Germinal center (tissue), 1 donor: ENCODE results near the gene TMX2.
A peak's percentile ranks its signal among the peaks of the same experiment; 100 is the strongest.
"Not testable (repeated sequence)": the region's sequence is repeated elsewhere in the genome, so short reads cannot be mapped to it uniquely, and the experiment has no call there.

ENCODE experiments used
- DNase-seq: peaks from one replicate; pipeline ENCODE4 v3.0.0; 2012; ENCODE audit warnings: mixed read lengths, low spot score

The TMX2 gene, protein sequence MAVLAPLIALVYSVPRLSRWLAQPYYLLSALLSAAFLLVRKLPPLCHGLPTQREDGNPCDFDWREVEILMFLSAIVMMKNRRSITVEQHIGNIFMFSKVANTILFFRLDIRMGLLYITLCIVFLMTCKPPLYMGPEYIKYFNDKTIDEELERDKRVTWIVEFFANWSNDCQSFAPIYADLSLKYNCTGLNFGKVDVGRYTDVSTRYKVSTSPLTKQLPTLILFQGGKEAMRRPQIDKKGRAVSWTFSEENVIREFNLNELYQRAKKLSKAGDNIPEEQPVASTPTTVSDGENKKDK

DNA sequence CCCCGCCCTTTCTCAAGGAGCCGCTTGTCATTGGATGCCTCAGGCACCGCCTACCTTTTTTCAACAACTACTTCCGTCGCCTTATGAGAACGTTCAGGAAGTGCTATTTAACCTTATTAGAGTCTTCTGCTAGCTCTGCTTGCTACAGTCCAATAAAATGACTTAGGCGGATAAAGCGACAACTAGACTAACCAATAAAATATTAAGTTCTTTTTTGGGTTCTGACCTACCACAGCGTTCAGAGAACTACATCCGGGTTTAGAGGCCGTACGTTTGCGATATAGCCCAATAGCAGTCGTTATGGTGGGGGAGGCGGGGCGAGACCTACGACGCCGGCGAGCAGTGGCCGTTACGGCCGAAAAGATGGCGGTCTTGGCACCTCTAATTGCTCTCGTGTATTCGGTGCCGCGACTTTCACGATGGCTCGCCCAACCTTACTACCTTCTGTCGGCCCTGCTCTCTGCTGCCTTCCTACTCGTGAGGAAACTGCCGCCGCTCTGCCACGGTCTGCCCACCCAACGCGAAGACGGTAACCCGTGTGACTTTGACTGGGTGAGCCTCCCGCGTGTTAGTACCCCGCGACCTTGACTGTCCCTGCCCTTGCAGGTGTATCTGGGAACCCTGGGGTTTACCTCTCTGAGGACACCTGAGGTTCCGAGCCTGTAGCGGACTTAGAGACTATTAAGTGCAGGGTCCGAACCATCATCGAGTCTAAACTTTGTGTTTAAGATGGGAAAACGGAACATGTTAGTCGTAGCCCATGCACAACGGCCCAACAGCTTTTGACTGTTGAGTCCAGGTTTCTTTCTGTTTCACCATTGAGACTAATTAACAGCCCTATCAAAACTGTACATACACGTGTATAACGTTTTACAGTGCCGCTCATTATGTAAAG lies at the start of gene TMX2:
Gene TMX2, plus strand, starts transcription at position 338 of the 895 bp plus-strand sequence. Its CDS starts 26 bp downstream, at position 364.
- peak; percentile 93 for DNase-seq

DNA sequence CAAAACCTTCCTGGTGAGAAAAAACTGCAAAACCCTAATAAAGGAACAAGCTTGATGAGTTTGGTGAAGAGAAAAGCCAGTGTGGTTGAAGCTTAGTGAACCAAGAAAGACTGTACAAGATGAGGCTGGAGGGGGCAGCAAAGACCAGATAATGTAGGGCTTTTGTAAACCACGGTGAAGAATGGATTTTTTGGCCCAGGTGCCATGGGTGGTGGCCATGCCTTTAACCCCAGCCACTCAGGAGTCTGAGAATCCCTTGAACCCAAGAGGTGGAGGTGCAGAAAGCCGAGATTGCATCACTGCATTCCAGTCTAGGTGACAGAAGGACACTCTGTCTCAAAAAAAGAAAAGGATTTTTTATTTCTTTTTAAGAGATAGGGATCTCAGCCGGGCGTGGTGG lies 49.5 kb upstream of the TMX2 start:
- DNase-seq, result no peak

DNA sequence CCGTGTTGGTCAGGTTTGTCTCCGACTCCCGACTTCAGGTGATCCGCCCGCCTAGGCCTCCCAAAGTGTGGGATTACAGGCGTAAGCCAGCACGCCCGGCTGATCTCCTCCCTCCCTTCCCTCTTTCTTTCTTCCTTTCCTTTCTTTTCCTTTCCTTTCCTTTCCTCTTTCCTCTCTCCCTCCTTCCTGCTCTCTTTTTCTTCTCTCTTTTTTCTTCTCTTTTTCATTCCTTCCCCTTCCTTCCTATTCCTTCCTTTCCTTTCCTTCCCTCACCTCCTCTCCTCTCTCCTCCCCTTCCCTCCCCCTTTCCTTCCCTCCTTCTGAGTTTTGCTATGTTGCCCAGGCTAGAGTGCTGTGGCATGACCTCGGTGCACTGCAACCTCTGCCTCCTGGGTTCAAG lies 48.4 kb upstream of the TMX2 start:
- DNase-seq, result no peak

DNA sequence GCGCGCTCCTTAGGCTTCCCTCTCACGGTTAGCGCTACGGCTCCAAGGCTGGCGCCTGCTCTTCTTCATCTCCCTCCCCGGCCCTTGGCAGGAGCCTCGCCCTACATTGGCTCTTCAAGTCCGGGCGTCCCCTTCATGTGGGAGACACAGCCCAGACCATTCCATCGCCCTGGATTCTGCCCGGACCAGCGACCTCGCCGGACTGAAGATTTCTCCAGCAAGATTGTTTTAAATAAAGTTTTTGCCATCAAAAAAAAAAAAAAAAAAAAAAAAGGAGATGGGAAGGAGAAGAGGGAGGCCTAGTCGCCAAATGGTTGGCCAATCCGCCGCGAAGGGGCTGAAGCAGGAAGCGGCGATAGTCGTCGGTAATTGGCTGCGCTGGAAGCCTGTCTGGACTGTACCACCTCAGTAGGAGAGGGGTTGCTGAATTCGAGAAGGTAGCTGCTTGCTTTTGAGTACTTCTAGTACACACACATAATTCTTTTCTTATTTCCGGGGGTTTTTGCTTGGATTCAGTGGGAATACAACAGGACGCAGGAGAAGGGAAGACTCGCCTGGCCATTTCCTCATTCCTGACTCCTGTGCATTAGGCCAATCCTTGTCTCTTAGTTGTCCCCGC lies 45.2 kb upstream of the TMX2 start:
- peak; percentile 97 for DNase-seq

DNA sequence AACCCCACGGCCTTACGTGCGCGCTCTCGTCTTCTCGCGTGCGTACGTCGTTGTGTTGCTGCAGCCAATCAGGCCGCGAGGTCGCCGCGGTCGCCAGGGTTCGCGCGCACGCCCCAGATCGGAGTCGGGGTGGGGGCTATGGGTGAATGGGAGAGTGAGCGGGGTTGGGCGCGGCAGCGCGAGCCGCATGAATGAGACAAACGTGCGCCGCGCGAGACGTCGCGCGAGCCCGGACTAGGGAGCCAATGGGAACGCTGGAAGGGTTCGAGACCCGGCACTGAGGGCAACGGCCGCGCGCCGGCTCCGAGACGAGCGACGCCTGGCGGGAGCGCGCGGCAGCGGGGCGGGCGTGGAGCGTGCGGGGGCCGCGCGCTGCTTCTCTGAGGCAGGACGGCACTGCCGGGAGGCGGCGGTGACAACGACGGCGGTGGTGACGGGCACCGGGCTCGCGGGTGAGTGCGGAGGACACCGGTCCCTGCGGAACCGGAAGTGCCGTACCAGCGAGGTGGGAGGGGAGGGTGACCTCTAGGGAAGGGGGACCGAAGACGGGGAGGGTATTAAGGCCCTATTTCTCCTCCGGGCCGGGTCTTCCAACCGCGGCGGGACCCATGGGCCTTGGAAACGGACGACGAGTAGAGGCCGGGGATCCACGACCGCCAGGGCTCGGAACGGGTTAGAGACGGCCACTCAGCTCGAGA lies 44.5 kb upstream of the TMX2 start, which contains the start of gene ZDHHC5:
Gene ZDHHC5, plus strand, starts transcription at position 379 of the 698 bp plus-strand sequence. CDS start 4,977 bp downstream, outside the sequence.
- DNase-seq, result peak; percentile 100

DNA sequence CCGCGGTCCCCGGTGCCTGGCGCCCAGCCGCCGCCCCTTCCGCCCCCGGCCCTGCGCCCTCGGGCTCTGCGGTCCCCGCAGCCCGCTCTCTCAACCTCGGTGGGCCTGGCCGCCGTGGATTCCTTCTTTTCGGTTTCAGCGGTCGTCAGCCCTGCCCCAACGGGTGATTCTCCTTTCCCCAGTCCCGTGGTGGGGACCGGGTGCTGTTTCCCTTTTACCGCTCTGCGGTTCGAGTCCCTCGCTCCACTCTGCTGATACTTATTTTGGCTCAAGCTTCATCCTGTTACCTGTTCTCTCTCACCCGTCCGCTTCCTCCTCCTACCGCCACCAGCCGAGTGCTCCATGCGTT lies 44.0 kb upstream of the TMX2 start:
- peak; percentile 50 for DNase-seq

DNA sequence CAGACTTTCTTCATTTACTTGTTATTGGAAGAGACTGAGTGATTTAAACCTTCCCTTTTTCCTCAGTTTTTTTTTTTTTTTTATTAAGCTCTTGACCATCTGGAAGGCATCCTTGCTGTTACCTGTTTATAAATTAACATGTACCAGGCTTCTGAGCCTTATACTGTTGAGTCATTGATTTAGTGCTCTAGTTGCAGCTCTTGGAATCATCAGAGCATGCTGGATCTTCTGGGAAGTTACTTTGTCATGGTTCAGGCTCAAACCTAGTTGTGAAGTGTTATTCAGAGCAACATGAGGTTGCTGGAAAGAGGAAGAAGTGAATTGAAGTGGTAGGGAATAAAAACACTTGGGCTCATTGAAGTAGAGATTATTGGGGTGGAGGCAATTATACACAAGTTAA lies 38.1 kb upstream of the TMX2 start:
- no peak for DNase-seq

DNA sequence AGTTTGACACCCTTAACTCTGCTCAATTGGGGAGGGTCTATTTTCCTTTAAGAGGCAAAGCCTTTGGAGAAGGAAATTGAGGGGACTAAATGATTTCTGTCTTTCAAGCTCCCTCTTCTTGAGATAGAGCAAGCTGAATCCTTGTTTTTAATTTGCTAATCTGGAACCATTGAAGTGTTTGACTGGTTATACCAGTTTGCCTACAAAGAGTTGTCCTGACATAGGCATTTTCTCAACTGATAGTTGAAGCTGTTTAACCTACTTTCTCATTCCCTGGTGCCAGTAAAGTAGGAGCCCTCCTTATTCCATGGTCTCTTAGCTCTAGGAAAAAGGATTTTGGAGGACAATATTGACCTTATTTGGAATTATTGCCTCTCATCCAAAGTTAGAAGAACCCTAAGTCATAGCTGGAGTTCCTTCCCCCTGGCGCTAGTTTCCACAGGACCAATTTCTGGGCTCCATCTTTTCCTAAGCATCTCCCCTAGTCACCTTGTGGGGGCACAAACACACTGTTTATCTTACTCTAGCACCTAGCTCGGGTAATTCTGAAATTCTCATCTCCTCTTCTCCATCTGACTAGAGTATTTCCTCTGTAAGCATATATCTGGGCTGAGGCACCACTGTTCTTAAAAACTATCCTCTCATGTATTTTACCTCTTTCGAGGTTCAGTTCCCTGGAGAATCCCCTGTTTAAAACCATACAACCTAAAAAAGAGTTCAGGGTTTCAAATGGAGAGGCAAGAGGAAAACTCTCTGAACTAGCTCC lies 37.0 kb upstream of the TMX2 start:
- no peak for DNase-seq

DNA sequence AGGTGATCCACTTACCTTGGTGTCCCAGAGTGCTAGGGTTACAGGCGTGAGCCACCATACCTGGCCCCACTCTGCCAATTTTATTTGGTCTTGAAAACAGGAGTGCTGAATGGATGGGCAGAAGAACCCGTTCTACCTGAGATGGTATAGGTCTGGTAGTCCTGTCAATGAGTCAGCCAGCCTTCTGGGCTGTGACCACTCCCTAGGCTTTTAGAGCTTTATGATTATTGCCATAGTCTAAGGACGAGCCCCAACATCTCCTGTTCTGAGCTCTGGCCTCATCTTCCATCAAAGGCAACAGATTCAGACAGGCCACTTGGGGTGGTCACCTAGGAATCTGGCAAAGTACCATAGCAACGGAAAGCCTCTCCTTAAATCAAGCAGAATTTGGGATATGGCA lies 33.0 kb upstream of the TMX2 start:
- no peak for DNase-seq

DNA sequence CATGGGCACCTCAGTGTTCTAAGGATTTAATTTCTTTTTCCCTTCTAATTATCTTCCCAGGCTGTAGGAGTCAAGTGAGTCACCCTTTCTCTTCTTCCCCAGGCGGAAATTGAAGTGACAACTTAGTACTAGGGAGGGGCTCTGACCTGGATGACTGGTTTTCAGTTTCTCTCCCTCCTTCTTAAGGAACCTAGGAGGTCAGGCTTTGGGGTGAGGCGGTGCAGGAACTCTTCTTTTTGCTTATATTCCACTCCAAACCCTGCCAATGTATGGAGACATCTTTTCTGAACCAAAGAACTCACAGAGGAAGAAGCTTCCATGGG lies 31.9 kb upstream of the TMX2 start:
- no peak for DNase-seq

DNA sequence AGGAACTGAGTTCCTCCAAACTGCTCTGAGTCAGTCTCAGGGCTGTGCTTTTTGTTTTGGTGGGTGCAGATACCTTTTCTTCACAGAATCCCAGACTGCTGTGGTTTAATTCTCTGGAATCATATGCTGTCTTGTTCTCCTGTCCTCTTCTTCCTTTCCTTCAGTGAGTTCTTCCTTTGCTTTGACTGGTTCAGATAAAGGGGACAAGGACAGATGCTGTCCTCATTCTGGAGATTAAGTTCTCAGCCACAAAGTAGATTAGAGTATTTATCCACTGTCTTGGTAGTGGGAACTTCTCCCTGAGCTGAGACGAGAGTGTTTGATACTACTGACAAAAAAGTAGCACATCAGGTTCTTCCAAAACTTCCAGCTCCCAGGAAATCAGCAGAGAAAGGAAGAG lies 31.2 kb upstream of the TMX2 start:
- DNase-seq, result no peak

DNA sequence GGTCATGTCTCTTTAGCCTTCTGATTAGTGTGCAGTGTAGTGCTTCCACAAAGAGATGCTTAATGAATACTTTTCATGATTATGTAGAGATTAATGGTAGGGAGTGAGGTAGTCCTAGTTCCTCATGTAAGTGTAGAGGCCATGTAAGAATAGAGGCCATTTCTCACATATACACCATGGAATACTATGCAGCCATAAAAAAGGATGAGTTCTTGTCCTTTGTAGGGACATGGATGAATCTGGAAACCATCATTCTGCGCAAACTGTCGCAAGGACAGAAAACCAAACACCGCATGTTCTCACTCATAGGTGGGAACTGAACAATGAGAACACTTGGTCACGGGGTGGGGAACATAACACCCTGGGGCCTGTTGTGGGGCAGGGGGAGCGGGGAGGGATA lies 21.9 kb upstream of the TMX2 start:
- DNase-seq, result not testable (repeated sequence)

DNA sequence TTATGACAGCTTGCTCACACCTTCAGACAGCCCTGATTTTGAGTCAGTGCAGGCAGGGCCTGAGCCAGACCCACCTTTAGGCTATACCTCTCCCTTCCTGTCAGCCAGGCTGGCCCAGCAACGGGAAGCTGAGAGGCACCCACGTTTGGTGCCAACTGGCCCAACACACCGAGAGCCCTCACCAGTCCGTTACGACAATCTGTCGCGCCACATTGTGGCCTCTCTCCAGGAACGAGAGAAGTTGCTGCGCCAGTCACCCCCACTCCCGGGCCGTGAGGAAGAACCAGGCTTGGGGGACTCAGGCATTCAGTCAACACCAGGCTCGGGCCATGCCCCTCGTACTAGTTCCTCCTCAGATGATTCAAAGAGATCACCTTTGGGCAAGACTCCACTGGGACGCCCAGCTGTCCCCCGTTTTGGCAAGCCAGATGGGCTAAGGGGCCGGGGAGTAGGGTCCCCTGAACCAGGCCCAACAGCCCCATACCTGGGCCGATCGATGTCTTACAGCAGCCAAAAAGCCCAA lies 13.5 kb upstream of the TMX2 start:
- no peak for DNase-seq

DNA sequence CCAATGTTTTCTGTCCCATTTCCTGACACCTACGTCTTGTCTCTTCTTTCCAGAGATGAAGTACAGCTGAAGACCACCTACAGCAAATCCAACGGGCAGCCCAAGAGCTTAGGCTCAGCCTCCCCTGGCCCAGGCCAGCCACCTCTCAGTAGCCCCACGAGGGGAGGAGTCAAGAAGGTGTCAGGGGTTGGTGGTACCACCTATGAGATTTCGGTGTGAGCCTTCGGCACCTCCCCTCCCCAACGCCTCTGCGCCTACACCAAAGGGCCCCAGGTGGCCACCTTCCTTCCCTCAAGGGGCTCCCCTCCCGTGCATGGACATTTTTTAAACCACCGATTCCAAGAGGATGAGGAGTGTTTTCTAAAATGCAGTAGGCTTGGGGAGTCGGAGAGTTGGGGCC lies 12.6 kb upstream of the TMX2 start:
- DNase-seq, result no peak

DNA sequence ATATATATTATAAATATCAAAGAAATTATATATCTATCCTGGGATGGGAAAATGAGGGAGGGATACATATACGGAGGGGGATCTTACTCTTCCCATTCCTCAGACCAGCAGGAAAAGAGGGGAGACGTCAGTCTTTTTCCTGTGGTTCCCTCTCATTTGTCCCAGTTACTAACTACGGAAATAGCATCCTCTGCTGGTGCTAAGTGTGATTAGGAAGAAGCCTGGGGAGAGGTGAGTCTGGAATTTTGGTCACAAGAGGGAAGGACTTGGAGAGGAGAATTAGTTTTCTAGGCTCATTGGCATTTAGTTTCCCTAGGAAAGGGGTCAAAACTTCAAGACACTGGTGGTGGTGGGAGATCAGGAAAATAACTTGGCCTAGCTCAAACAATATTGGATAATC lies 12.0 kb upstream of the TMX2 start:
- DNase-seq, result no peak

DNA sequence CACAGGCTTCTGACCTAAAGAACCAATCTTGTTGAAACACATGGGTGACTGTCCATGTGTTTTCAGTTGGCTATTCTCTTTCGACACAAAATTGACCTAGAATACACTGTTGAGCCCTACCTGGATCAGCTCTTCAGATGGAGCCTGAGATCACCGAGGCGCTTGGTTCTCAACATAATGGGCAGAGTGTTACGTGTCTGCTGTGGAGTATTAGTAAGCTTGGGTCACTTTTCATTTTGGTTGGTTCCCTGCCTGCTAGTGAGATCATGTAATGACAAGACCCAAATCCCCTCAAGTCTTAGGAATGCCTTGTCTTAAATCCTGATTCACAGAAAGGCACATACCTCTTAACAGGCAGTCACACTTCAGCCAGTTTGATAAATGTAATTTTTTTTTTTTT lies 9.1 kb upstream of the TMX2 start:
- no peak for DNase-seq

DNA sequence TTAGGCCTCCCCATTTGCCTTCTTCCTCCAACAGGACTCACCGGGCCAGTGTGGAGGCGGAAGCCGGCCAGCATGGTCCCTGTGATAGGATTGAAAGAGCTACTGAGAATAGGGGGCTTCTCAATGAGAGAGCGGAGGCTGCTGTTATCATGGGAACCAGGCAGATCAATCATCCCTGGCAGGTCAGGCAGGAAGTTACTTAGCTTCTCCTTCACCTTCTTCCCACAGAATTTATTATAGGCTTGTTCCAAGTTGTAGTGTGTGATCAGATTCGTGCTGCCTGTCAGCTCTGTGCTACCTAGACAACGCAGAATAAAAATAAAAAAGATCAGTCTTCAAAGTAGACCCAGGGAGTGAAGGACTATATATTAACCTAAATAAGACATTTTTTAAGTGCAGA lies 7.5 kb upstream of the TMX2 start:
- DNase-seq, result no peak

DNA sequence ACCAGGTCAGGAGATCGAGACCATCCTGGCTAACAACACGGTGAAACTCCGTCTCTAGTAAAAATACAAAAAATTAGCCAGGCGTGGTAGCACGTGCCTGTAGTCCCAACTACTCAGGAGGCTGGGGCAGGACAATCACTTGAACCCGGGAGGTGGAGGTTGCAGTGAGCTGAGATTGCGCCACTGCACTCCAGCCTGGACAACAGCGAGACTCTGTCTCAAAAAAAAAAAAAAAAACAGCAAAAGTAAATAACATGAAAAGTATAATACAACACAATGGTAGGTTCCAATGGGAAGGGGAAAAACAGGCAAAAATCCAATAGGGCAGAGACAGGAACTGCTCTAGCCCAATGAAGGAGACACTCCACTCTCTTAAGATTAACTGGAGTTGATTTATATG lies 7.0 kb upstream of the TMX2 start:
- DNase-seq, result not testable (repeated sequence)

DNA sequence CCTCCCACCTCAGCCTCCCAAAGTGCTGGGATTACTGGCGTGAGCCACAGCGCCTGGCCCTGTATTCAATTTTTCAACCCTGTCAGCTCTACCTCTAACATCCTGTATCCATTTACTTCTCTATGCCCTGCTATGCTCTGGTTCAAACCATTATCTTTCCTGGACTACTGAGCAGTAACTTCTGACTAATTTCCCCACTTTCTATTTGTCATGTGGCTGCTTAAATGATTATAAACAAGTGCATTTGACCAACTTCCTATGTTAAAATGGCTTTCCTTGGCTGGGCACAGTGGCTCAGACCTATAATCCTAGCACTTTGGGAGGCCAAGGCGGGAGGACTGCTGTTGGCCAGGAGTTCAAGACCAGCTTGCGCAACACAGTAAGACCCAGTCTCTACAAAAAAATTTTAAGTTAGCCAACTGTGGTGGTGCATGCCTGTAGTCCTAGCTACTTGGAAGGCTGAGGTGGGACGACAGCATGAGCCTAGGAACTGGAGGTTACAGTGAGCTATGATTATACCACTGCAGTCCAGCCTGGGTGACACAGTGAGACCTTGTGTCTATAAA lies 2.5 kb upstream of the TMX2 start:
- DNase-seq, result no peak

DNA sequence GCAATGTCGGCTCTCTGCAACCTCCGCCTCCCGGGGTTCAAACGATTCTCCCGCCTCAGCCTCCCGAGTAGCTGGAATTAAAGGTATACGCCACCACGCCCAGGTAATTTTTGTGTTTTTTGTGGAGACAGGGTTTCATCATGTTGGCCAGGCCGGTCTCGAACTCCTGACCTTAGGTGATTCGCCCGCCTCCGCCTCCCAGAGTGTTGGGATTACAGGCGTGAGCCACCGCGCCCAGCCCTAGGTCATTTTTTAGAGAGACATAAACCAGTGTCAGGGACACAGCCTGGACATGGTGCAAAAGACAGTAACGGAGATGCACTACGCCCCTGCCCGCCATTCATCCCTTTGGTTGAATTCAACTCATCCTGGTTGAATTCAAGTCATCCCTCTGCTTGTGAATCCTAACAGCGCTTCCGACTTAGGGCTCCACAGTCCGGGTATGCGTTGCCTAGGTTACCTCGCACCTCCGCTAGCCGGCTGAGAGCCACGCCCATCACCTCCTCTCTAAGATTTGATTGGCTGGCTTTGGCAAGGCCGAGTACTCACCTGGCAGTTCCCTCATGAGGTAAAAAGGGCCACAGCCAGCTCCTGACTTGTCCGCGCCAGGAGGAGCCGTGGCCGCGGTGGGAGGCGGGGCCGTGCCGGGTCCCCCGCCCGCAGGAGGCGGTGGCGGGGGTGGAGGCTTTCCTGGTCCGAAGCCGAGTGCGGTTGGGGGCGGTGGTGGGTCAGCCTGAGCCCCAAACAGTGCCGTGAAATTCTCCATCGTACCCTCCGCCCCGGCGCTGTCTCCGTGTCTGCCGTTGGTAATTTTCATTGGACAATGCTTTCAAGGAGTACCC lies 758 bp upstream of the TMX2 start, which contains the start of gene MED19:
Gene MED19, minus strand, starts transcription at position 802 of the 842 bp plus-strand sequence. Its CDS starts 36 bp downstream, at position 766.
- DNase-seq, result peak; percentile 87
